Calu3 (cell line): ENCODE measurements around the gene ULK4. TPM values are rescaled to one million over a fixed set of nuclear protein-coding genes. Genes with fewer than 3 reads are reported as not detected.
"Not testable (repeated sequence)": the region's sequence is repeated elsewhere in the genome, so short reads cannot be mapped to it uniquely, and the experiment has no call there.

Source experiments
- BruUV-seq: library from RNA; stranded (reverse); fragments of 400-500 nt; replicated peaks from 2 replicates; lab custom pipeline; 2021; lab: Mats Ljungman, UMichigan
- CTCF ChIA-PET: fragments of 300-600 bp; sonication (Branson Sonifier 250); formaldehyde crosslinking; loops from one replicate; lab custom pipeline; 2022; ENCODE audit warnings: antibody characterized with exemption; lab: Charles Lee
- DNase-seq: peaks from one replicate; pipeline ENCODE4 v3.0.0; 2022
- H3K27ac Mint-ChIP-seq: one replicate; pipeline ENCODE4 v1.8.0; 2022; ENCODE audit warnings: mixed read lengths; ENCODE audit not compliant: unreplicated experiment
- H3K27me3 Mint-ChIP-seq: one replicate; pipeline ENCODE4 v1.8.0; 2022; ENCODE audit warnings: mixed read lengths; ENCODE audit not compliant: unreplicated experiment
- H3K36me3 Mint-ChIP-seq: one replicate; pipeline ENCODE4 v1.8.0; 2022; ENCODE audit warnings: mild to moderate bottlenecking, moderate library complexity, mixed read lengths; ENCODE audit not compliant: insufficient read depth, unreplicated experiment
- H3K4me1 Mint-ChIP-seq: one replicate; pipeline ENCODE4 v1.8.0; 2022; ENCODE audit warnings: mild to moderate bottlenecking, low read depth, mixed read lengths; ENCODE audit not compliant: unreplicated experiment
- H3K4me3 Mint-ChIP-seq: one replicate; pipeline ENCODE4 v1.8.0; 2022; ENCODE audit warnings: mild to moderate bottlenecking, low read depth, moderate library complexity, mixed read lengths; ENCODE audit not compliant: unreplicated experiment
- H3K9me3 Mint-ChIP-seq: one replicate; pipeline ENCODE4 v1.8.0; 2022; ENCODE audit warnings: low read depth, mixed read lengths; ENCODE audit not compliant: unreplicated experiment
- CTCF ChIP-seq: fragments of 200-600 bp; IDR thresholded peaks from one replicate; pipeline ENCODE4 v1.8.0; 2022; ENCODE audit warnings: antibody characterized with exemption; ENCODE audit not compliant: unreplicated experiment
- intact Hi-C: fragments of 100-400 bp; cut with micrococcal nuclease; formaldehyde crosslinking; loops from one replicate; pipeline ENCODE4 v1.10.0; 2022; ENCODE audit not compliant: unreplicated experiment
- total RNA-seq: library from RNA; stranded (reverse); gene quantifications from 2 replicates; pipeline ENCODE4 v1.2.3, GENCODE V29; 2022

The ULK4 gene
- total RNA-seq, 1 experiment from 2014 or later: 8.7 TPM

DNA sequence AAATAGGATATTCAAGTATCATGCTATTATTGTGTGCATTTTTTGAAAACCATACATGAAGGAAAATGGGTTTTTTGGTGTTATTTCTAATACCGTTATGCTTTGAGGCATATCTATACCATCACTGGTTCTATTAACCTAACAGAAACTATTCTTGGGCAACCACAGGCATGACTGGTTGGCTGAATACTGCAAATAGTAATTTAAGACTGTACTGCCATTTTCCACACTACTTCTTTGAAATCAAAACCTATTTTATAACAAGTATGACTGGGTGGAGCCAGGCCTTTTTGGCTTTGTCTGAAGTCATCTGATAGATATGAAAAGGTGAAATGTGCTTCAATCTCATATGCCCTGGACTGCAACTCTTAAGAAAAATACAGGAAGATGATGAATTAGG lies 115.1 kb downstream of the ULK4 start:
- Mint-ChIP-seq H3K4me3 (no peak overlapping the region), H3K36me3 (no peaks in the 10 kb centered on the region), H3K27me3 (no peaks in the 10 kb centered on the region), H3K4me1 (no peaks in the 10 kb centered on the region), H3K9me3 (no peaks in the 10 kb centered on the region), H3K27ac (no peak overlapping the region)
- CTCF ChIA-PET: no interaction called here
- TF ChIP-seq CTCF: no peak
- intact Hi-C loops: no loop called here
- DNase-seq: no peak
- no TSS peak for BruUV-seq

DNA sequence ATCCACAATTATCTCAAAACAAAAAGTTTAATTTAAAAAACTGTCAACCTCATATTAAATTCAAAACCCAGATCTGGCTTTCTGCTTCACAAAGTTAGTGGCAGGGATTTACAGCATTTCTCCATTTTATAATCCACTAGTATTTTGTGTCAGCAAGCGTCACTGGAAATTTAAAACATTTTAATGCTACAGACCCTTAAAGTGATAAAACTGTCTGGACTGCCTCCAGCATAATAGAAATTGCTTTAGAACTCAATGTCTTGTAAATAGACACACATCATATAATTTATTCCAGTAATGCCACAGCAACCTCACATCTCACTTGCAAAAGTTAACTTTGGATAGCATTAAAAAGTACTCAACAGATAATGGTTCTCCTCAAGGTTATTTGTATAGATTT lies 116.1 kb downstream of the ULK4 start:
- no peak for DNase-seq
- Mint-ChIP-seq H3K27ac (no peak overlapping the region), H3K4me3 (no peak overlapping the region), H3K36me3 (no peaks in the 10 kb centered on the region), H3K4me1 (no peaks in the 10 kb centered on the region), H3K27me3 (no peaks in the 10 kb centered on the region), H3K9me3 (no peaks in the 10 kb centered on the region)
- CTCF ChIA-PET: no interaction called here
- intact Hi-C loops: no loop called here
- no peak for TF ChIP-seq CTCF
- BruUV-seq: no TSS peak

GRCh38 chr3:41844256-41844655 lies 117.6 kb downstream of the ULK4 start:
- intact Hi-C loops: not testable (repeated sequence)

GRCh38 chr3:41840936-41841668 lies 120.8 kb downstream of the ULK4 start:
- H3K4me3 Mint-ChIP-seq, BruUV-seq, H3K27ac Mint-ChIP-seq, H3K27me3 Mint-ChIP-seq, CTCF ChIA-PET, H3K4me1 Mint-ChIP-seq, H3K9me3 Mint-ChIP-seq, H3K36me3 Mint-ChIP-seq, DNase-seq, intact Hi-C loops: not testable (repeated sequence)

More at GRCh38 chr3:41844256-41844655, 117.6 kb downstream of the ULK4 start:
- H3K36me3 Mint-ChIP-seq, BruUV-seq, H3K4me1 Mint-ChIP-seq, H3K9me3 Mint-ChIP-seq, CTCF ChIA-PET, H3K27me3 Mint-ChIP-seq, H3K4me3 Mint-ChIP-seq, H3K27ac Mint-ChIP-seq, DNase-seq: not testable (repeated sequence)

DNA sequence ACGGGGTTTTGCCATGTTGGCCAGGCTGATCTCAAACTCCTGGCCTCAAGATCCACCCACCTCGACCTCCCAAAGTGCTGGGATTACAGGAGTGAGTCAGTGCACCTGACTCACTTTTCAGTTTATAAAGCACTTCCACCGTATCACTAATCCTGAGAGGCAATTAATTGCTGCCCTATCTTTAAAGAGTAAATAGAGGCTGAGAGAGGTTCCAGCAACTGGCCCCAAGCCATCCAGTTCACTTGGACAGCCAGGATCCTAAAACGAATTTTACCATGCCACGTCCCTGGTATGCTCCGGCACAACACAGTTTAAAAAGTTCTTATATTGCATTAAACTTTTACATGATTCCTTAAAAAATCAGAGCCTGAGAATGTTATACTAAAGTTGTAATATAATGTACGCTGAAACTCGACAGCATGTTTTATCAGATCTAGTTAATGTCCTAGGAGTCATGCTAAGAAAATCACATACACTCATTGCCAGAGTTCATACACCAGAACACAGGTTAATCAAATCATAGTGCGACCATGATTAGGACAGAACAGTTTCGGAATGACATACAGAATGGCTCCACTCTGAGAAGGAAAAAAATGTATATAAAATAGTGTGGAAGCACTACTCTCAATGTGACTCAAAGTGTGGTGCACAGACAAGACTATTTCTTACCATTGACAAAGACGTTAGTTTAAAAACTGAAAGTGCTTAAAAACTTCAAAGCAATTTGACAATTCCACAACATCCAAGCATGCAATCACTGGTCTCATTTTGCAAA lies 125.4 kb downstream of the ULK4 start:
- H3K27me3 Mint-ChIP-seq: no peaks in the 10 kb centered on the region
- BruUV-seq: no TSS peak
- H3K4me3 Mint-ChIP-seq: no peak overlapping the region
- no peak for DNase-seq
- no peaks in the 10 kb centered on the region for H3K36me3 Mint-ChIP-seq
- no peaks in the 10 kb centered on the region for H3K9me3 Mint-ChIP-seq
- intact Hi-C loops: no loop called here
- no peaks in the 10 kb centered on the region for H3K4me1 Mint-ChIP-seq
- TF ChIP-seq CTCF: no peak
- no peak overlapping the region for H3K27ac Mint-ChIP-seq
- CTCF ChIA-PET: no interaction called here
